KBM-7 (cell line): Measurements from ENCODE around the gene MGST2.
"Not testable (repeated sequence)": the region's sequence is repeated elsewhere in the genome, so short reads cannot be mapped to it uniquely, and the experiment has no call there.

Source experiments
- DNase-seq: peaks from one replicate; pipeline ENCODE4 v3.0.0-alpha.2; 2015
- in situ Hi-C: fragments of 300-500 bp; cut with MboI; formaldehyde crosslinking; loops from 2 replicates; pipeline ENCODE4 v1.14.3; 2020; ENCODE audit warnings: low sequenced_read_pairs, low pct_unique_long_range_greater_than_20kb, mixed read lengths

The MGST2 gene

DNA sequence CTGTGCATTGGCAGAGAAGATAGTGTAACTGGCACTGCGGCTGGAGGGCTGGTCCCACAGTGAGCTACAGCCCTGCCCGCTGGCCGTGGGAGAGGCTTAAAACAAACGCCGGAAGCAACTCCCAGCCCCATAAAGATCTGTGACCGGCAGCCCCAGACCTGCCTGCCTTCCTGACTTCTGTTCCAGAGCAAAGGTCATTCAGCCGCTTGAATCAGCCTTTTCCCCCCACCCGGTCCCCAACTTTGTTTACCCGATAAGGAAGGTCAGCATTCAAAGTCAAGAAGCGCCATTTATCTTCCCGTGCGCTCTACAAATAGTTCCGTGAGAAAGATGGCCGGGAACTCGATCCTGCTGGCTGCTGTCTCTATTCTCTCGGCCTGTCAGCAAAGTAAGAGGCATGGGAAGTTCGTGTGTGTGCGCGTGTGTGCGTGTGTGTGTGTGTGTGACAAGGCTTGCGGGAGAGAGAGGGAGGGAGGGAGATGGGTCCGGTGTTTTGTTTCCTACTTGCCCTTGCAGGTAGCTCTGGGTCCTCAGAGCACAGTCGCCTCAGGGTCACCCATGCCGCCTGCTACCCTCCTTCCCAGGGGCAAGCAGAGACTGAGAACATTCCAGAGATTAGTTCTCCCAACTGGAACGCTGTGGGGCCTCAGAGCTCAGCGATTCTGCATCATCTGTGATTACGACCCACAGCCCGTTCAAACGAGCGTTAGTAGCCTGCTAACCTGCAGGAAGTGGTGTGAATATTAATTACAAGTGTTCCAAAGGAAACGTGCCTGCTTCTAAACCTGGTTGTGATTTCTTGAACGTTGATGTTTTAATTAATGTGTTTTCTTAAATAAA is at the start of gene MGST2:
TSS of gene MGST2 (plus strand) at position 130 of the 840 bp plus-strand sequence. CDS start at position 331, 201 bp downstream.
- peak; percentile 89 for DNase-seq
- in situ Hi-C loops, result no loop called here

DNA sequence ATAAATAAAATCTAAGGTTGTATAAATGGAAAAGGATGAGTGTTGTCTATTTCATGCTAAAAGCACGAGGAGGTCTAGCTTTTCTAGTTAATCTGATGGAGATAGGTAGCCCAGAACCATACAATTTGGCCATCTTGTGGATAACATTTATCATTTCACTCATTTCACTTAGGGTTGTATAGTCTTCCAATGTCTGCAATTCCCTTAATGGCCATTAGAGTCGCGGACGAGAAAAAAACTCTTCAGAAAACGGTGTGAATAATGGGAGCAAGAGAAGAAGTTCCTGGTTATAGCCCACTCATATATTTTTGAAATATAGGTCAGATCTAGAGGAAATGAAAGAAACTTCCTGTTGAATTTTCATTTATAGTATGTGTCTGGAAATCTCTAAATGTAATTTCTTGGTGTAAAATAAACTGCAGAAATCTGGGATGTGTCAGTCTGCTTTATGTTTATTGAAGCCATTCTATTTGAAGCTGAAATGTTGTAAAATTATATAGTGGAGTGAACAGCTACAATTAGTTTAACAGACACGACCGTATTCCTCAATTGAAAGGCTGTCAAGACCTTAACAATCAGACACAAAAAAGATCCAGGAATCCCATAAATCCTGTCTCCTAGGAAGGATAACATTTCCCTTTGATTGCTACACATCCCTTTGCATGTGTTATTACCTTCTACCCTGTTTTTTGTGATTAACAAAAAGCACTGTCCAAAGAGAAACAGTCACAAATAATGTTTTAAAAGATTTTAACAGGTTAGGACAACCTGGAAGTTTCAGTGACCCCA is 47.7 kb upstream of the MGST2 start:
- in situ Hi-C loops, result no loop called here
- DNase-seq, result peak; percentile 24

DNA sequence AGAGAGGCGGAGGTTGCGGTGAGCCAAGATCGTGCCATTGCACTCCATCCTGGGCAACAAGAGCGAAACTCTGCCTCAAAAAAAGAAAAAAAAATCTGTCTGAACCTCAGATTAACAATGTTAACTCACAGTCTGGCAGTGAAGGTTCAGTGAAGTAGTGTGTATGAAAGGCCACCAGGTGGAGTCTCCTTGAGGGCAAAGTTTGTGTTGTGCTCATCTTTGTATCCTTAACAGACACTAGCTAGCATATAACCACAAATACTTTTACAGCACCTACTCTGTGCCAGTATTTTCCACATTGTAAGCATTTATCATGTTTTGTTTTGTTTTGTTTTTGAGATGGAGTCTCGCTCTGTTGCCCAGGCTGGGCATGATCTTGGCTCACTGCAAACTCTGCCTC is 46.0 kb upstream of the MGST2 start:
- in situ Hi-C loops, result no loop called here

DNA sequence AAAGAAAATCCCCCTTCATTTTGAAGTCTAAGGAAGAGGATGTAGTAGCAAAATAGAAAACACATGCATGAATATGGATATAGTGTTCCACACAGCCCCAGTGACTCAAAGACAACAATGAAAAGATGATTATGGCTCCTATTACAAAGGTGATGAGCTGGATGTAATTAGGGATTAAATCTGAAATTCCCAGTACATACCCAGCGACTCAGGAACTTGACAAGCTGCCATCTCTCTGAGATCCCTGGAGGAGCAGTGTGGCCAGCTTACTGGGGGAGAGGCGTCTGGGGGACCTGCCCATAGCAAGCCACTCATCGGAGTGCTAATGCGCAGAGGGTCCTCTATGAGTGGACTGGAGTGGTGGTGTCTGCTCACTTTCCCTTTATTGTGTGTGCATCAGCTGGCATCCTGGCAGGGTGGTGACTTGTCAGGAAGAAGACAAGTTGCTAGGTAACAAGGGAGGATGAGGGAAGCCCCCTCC is 42.7 kb upstream of the MGST2 start:
- DNase-seq, result no peak
- in situ Hi-C loops, result no loop called here

More for the DNA sequence above, 46.0 kb upstream of the MGST2 start:
- DNase-seq, result peak; percentile 44

DNA sequence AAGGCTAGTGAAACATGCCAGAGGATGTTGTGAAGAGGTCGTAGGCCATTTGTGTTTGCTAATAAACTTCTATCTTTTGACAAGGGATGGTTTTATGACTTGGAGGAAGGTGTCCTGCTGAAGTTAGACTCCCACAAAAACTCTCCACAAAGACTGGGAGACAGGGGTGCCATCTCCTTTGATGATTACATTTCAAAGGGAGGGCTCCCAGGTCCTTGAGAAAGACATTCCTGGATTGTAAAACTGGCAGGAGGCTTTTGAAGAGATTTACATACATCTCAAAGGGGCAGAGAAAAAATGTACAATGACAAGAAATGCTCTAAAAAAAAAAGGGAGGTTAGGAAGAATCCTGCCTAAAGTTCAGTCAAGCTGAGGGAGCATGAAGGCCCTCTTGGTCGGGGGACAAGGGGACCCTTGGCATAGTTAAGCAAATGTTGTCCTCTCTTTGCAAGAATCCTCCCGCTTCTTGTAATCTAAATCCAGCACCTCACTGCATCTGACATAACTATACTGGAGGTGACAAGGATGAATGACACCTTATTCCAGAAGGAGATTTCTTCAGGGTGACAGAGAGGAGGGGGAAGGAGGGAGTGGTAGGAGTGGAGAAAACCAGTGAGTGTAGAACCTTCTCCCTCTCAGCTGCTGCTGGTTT is 41.1 kb upstream of the MGST2 start:
- no peak for DNase-seq
- in situ Hi-C loops, result no loop called here

DNA sequence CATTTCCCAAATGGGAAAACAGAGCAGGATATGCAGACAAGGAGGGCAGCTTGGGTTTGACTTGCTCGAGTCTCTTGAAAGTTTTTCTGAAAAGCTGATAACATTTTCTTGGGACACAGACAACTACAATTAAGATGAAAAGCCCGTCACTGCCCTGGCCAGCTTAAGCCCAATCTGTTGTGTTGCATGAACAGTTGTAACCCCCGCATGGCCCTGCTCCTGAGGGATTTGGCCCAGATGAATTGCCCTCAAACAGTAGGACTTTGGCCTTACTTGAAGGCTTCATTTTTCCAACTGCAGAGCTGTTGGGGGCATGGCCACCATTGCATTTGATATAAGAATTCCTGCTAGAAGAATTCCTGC is 40.5 kb upstream of the MGST2 start:
- DNase-seq, result no peak
- in situ Hi-C loops, result no loop called here

DNA sequence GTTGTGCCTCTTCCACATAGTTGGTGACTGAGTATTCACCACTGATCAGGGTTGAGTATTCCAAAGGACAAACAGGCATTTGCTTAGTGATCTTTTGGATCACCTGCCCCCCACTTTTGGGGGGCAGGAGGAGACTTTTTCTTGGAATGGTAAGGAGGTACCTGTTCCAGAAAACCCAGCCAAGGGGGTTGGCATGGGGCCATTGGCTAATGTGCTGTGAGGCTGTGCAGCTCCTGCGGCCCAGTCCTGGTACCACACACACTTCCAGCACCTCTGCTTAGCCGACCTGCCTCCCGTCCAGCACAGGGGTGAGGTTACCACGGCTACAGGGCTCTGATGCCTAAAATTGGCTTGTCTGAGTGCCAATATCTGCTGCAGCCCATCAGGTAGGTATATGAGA is 40.1 kb upstream of the MGST2 start:
- in situ Hi-C loops, result no loop called here

DNA sequence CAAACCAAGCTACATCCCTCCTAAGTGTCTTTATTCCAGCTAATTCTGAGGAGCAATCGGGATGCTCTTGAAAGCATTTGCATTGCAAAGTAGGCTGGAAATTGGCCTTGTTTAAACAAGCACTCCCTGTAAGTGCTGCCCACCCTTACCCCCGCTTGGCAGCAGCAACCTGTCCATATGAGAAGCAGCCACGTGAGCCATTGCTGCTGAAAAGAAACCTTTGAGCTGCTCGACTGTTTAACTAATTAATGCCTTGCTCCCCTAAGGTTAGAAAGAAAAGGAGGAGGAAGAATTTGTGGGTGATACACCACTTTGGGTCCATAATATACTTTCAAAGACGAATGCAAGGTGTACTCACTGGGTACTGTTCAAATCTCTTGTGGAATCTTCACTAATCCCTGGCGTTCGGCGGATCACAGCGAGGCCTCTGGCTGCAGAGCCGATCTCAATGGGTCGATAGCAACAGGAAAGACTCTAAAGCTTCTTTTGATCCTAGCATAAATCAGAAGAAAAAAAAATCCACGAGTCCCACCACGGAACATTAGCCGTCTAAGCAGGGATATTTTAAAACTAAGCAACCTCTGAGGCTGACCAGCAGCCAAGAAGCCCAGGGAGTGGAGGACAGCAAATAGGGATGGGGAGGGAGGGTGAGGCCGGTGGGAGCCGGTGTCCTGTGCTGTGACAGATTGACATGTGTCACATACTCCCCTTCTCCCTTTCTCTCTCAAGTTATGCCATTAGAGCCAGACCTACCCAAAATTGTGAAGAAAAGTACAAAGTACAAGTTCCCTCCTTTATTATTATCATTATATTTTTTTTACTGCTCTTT is 37.2 kb upstream of the MGST2 start:
- in situ Hi-C loops, result no loop called here
- no peak for DNase-seq

More for the DNA sequence above, 40.1 kb upstream of the MGST2 start:
- no peak for DNase-seq

DNA sequence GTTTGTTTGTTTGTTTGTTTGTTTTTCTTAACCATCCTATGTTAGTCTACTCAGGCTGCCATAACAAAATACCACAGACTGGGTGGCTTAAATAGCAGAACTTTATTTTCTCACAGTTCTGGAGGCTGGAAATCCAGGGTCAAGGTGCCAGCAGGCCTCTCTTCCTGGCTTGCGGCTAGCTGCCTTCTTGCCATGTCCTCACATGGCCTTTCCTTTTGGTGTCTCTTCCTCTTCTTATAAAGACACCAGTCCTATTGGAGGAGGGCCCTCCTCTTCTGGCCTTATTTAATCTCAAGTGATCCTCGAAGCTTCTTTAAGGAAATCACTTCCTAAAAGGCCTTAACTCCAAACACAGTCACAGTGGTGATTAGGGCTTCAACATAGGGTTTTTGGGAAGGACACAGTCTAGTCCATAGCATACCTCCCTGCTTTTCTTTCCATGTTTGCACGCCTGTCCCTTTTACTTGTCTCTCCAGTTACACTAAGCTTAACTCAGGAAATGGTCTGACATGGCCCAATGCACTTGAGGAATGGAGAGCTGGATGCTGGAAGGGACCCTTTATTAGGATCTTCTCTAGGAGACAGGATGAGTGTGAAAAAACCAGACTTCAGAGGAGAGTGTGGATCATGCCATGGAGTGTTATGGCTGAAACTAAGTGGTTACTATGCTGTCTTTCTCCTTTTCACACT is 36.0 kb upstream of the MGST2 start:
- in situ Hi-C loops, result no loop called here
- peak; percentile 49 for DNase-seq

DNA sequence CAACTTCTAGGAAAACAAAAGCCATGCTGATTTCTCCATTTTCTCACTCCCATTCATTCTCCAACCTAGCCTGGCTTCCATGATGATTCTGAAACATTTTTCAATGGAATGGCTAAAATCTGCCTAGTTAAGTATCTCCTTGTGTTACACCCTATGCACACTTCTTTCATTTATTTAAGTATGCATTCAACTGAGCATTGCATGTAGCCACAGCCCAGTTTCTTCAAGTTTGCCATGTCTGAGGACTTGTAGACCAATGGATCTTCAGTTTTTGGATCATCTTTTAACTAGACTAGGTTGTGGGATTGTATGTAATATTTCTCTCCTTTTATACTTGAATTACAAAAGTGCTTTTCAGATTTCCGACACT is 35.5 kb upstream of the MGST2 start:
- in situ Hi-C loops, result no loop called here
- DNase-seq, result no peak

DNA sequence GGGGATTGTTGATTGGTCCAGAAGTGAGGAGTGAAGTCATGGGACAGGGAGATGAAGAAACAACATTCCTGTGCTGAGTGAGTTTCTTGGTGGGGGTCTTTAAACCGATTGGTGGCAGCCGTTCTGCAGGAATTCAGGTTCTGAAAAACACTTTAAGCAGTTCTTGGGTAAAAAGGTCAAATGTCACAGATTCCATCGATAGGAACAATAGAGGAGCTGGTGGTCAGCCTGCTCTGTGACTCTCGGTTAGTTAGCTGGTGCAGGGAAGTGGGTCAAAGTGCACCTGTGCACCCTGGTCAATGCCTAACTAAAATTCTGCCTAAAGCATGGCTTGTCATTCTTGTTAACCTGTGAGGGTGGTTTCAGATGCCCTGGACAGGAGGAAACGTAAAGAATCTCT is 34.6 kb upstream of the MGST2 start:
- DNase-seq, result no peak
- in situ Hi-C loops, result no loop called here

DNA sequence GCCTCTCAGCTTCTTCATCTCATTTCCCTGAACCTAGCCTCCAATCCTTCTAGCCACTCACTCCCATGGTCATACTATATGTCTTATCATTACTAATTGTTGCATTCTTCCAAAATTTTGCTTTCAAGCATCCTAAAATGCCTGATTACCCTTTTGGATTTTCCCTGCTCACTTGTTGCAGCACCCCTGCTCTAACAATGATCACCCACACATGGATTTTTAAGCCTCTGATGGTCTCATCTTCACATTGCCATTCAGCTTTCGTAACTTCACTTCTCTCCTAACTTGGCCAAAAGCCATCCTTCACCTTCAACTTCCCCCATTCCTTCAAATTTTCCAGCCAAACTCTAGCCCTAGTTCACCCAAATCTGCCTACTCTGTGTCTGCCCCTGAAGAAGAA is 33.8 kb upstream of the MGST2 start:
- DNase-seq, result no peak
- in situ Hi-C loops, result no loop called here

DNA sequence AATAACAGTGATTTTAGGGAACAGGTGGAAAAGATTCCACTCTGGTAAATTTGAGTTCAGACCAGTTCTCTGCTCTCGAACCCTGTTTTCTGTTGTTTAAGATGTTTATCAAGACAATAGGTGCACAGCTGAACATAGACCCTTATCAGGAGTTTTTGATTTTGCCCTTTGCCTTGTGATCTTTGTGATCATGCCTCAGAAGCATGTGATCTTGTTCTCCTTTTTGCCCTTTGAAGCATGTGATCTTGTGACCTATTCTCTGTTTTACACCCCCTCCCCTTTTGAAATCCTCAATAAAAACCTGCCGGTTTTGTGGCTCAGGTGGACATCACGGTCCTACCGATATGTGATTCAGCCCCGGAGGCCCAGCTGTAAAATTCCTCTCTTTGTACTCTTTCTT is 32.9 kb upstream of the MGST2 start:
- in situ Hi-C loops, DNase-seq: not testable (repeated sequence)

DNA sequence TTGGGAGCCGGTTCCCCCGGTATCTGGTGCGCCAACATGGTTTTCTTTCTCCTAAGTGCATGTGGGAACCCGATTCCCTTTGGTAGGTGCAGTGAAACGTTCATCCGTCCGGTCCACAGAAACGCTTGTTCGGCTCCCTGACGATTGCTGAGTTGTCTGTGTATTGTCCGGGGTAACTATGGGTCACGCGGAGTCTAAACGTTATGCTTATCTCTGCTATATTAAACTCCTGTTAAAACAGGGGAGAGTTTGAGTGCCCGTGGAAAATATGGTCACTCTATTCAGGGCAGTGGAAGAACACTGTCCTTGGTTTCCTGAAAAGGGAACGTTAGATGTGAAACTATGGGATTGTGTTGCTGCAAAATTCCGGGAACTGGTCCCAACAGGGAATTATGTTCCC is 32.4 kb upstream of the MGST2 start:
- in situ Hi-C loops, result no loop called here

DNA sequence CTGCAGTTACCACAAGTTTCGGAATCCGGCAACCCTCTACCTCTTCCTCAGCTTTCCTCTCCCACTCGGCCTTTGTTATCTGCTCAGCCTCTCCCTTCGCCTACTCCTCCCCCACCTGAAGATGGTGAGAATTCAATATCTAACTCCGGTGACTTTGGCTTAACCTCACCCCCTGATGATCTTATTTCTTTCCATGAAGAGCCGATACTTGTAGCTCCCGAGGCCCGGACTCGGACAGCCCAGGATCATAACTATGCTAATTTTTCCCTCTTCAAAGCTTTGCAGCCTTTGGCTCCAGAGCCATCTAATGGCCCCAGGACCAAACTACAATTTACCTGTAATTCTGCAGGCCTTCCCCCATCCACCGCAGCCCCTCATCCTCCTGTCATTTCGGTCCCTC is 32.0 kb upstream of the MGST2 start:
- no peak for DNase-seq
- in situ Hi-C loops, result no loop called here

More for the DNA sequence above, 32.4 kb upstream of the MGST2 start:
- no peak for DNase-seq

DNA sequence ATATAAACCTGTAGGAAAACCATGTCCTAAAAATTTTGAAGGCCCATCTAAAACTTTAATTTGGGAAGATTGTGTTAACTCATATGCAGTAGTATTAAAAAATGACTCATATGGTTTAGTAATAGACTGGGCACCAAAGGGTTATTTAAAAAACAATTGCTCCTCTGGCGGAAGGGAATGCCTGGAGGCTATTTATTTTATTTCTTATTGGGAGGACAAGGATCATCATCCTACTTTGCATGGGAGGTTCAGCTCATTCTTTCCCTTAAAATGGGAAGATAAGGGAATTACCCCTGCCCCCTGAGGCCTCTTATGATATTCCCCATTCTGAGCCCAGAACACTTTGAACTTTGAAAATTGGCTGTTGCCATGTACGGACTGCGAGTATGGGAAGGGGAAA is 29.7 kb upstream of the MGST2 start:
- in situ Hi-C loops, result no loop called here
- DNase-seq, result no peak

DNA sequence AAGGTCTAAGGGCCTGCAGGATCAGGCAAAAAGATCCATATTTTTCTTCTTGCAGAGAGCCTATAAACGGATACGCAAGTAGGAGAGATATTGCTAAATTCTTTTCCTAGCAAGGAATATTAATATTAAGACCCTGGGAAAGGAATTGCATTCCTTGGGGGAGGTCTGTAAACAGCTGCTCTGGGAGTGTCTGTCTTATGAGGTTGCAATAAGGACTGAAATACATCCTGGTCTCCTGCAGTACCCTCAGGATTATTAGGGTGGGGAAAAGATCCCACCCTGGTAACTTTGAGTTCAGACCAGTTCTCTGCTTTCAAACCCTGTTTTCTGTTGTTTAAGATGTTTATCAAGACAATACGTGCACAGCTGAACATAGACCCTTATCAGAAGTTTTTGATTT is 27.3 kb upstream of the MGST2 start:
- DNase-seq, in situ Hi-C loops: not testable (repeated sequence)

DNA sequence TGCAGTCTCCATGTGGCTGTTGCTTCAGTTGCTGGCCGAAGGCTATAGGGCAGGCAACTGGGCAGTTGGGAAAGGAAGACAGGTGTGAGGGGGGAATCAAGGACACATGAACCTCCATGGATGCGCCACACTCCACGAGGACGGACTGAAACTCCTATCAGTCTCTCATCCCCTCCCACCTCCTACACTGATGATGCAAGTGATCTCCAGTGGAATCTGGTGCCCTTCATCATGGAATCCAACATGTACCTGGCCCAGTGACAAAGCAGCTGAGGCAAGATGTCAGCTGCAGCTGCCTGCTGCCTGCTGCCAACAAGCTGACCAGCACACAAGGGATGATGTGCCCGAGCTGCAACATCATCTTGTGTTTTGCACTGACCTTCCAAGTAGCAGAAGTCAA is 26.0 kb upstream of the MGST2 start:
- no peak for DNase-seq
- in situ Hi-C loops, result no loop called here

DNA sequence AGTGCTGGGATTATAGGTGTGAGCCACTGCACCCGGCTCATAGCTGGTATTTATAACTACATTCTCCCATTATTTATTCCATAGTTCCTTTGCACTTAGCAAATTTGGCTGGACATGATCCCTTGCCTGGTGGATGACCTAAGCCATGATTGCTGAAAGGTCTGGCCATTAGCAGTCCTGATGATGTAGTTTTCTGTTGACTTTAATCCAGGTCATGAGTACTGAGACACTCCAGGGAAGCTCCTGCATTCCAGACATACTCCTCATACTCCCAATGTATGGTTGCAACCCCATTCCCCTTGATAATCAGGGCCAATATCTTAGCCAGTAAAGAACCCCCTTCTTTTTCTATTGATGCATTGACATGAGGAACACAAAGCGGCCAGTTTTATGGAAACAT is 24.4 kb upstream of the MGST2 start:
- DNase-seq, result no peak
- in situ Hi-C loops, result no loop called here
